Hepatocyte (in vitro differentiated cells): ENCODE measurements around the gene TMEFF2.
"Not testable (repeated sequence)": the region's sequence is repeated elsewhere in the genome, so short reads cannot be mapped to it uniquely, and the experiment has no call there.

Experiments
- EZH2 ChIP-seq: fragments of 200-600 bp; sonication (generic); IDR thresholded peaks from 2 replicates; pipeline ENCODE4 v1.6.1; 2016; ENCODE audit warnings: antibody characterized with exemption, mild to moderate bottlenecking, borderline replicate concordance
- EZH2phosphoT487 ChIP-seq: fragments of 200-600 bp; sonication (generic); IDR thresholded peaks from one replicate; pipeline ENCODE4 v1.6.1; 2018; ENCODE audit warnings: antibody characterized with exemption, mild to moderate bottlenecking, low read depth, moderate library complexity; ENCODE audit not compliant: unreplicated experiment, severe bottlenecking
- TF ChIP-seq, protein P1 (sequence below): fragments of 200-600 bp; sonication (generic); IDR thresholded peaks from 2 replicates; pipeline ENCODE4 v1.5.1; 2016; ENCODE audit warnings: antibody characterized with exemption, mild to moderate bottlenecking; ENCODE audit not compliant: poor library complexity

DNA sequence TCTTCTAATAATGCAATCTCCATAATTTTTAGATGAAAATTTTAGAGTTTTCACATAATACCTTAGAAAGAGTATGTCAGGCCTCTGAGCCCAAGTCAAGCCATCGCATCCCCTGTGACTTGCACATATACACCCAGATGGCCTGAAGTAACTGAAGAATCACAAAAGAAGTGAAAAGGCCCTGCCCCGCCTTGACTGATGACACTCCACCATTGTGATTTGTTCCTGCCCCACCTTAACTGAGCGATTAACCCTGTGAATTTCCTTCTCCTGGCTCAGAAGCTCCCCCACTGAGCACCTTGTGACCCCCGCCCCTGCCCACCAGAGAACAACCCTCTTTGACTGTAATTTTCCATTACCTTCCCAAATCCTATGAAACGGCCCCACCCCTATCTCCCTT, 64.4 kb downstream of the TMEFF2 start:
- TF ChIP-seq, protein P1, sequence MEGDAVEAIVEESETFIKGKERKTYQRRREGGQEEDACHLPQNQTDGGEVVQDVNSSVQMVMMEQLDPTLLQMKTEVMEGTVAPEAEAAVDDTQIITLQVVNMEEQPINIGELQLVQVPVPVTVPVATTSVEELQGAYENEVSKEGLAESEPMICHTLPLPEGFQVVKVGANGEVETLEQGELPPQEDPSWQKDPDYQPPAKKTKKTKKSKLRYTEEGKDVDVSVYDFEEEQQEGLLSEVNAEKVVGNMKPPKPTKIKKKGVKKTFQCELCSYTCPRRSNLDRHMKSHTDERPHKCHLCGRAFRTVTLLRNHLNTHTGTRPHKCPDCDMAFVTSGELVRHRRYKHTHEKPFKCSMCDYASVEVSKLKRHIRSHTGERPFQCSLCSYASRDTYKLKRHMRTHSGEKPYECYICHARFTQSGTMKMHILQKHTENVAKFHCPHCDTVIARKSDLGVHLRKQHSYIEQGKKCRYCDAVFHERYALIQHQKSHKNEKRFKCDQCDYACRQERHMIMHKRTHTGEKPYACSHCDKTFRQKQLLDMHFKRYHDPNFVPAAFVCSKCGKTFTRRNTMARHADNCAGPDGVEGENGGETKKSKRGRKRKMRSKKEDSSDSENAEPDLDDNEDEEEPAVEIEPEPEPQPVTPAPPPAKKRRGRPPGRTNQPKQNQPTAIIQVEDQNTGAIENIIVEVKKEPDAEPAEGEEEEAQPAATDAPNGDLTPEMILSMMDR: not testable (repeated sequence)
- TF ChIP-seq EZH2, EZH2phosphoT487: not testable (repeated sequence)
